HG02571 (cell line): ENCODE data around the gene ABCC3.

ENCODE experiments used
- ATAC-seq: cut with Tn5 transposase; IDR thresholded peaks from one replicate; pipeline ENCODE4 v1.9.1; 2021; ENCODE audit warnings: mild to moderate bottlenecking, moderate library complexity; ENCODE audit not compliant: unreplicated experiment

Gene ABCC3

DNA sequence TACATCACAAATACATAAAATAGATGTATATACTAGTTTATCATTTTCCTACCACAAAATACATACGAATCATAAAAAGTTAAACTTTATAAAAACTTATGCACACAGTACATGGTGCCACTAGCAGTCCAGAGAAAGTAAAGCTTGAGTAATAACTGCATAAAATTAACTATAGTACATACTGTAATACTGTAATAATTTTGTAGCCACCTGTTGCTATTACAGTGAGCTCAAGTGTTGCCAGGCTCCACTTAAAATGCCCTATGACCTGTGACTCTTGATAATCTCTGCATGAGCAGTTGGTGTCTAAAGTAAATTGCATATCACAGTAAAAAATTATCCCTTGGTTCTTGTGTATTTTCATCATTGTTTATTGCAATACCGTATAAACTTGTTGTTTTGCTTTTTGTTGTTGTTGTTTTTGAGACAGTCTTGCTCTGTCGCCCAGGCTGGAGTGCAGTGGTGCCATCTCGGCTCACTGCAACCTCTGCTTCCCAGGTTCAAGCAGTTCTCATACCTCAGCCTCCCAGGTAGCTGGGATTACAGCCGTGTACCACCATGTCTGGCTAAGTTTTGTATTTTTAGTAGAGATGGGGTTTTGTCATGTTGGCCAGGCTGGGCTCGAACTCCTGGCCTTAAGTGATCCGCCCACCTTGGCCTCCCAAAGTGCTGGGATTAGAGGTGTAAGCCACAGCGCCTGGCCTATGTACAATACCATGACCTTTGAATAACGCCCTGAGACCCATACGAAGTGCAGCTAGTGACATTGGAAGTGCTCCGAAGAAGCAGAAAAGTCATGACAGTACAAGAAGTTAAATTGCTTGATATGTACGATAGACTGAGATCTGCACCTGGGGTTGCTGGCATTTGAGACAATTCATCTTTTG is 91.3 kb downstream of the ABCC3 start:
- ATAC-seq, result no peak

- no peak for ATAC-seq
Observed at GRCh38 chr17:50728112-50728429, 93.4 kb downstream of the ABCC3 start.

GRCh38 chr17:50728881-50729765 is 94.4 kb downstream of the ABCC3 start:
- no peak for ATAC-seq

GRCh38 chr17:50731575-50732460 is 97.1 kb downstream of the ABCC3 start:
- no peak for ATAC-seq

- no peak for ATAC-seq
Observed at GRCh38 chr17:50735287-50735686, 100.6 kb downstream of the ABCC3 start.

DNA sequence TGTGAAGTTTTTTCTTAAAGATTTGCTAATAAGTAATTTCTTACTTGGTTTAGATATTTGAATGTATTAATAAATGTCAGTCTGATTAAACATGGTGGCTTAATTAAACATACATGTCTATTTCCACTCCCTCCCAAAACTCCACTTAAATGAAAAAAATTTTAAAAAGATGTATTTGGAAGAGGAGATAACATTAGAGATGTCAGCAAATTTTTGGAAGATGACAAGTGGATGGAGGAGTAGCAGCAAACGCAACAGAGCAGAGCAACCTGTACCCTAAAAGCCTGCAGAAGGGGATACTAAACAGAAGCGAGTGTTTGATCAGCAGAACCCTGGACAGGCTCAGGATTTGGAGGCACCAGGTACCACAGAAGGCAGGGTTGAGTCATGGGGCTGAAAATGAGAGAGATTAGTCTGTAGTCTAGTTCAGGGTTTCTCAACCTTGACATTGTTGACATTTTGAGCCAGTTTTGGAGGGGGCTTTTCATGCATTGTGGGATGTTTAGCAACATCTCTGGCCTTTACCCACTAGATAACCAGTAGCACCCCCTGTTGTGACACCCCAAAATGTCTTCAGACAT is 102.5 kb downstream of the ABCC3 start:
- ATAC-seq, result no peak

DNA sequence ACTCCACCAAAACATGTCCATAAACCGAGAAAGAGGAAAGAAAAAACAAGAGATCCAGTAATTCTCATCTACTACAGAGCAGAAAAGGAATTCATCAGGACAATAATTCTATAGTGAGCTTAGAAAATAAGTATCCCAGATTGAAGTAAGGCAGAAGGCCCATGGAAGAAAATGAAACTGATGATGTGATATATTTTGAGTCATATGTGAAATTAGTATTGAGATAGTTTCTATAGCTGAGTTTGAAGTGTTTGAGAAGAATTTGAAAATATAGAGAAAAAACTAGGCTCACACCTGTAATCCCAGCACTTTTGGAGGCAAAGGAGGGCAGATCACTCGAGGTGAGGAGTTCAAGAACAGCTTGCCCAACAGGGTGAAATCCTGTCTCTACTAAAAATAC is 104.4 kb downstream of the ABCC3 start:
- ATAC-seq, result no peak
